IMR-90 (cell line): ENCODE measurements around the gene FAM13B. TPM values are rescaled to one million over a fixed set of nuclear protein-coding genes. Genes with fewer than 3 reads are reported as not detected.

Source experiments
- ATAC-seq: fragments of 200-7000 bp; cut with Tn5 transposase; 2 replicates; pipeline ENCODE4 v1.9.1; 2020; ENCODE audit warnings: low read depth, mild to moderate bottlenecking, moderate library complexity
- BruUV-seq: library from RNA; stranded (reverse); fragments of 400-500 nt; replicated peaks from 2 replicates; lab custom pipeline; 2021; lab: Mats Ljungman, UMichigan
- CTCF ChIA-PET: fragments of 300-600 bp; formaldehyde crosslinking; extraction: SDS; loops from one replicate; lab custom pipeline; 2021; ENCODE audit warnings: antibody characterized with exemption; lab: Yijun Ruan, JAX
- POLR2A ChIA-PET: fragments of 300-600 bp; sonication (Branson Sonifier 250); formaldehyde crosslinking; loops from one replicate; lab custom pipeline; 2022; ENCODE audit warnings: antibody characterized with exemption; ENCODE audit not compliant: unreplicated experiment; lab: Charles Lee
- DNase-seq: peaks from one replicate; pipeline ENCODE4 v3.0.0; 2013
- H2AFZ ChIP-seq: replicated peaks from 2 replicates; pipeline ENCODE3; 2013; ENCODE audit warnings: low read length, mild to moderate bottlenecking; ENCODE audit not compliant: poor library complexity
- H2AK5ac ChIP-seq: 2 replicates; pipeline ENCODE4 v1.6.1; 2013; ENCODE audit warnings: low read depth, low read length, inconsistent platforms
- H2AK9ac ChIP-seq: replicated peaks from 2 replicates; pipeline ENCODE3; 2013; ENCODE audit warnings: mild to moderate bottlenecking, low read depth, low read length, moderate library complexity; ENCODE audit not compliant: poor library complexity
- H2BK120ac ChIP-seq: 2 replicates; pipeline ENCODE4 v1.6.1; 2013; ENCODE audit warnings: low read depth, low read length, inconsistent platforms
- H2BK15ac ChIP-seq: 3 replicates; pipeline ENCODE4 v1.6.1; 2013; ENCODE audit warnings: low read depth, low read length, inconsistent platforms
- H2BK20ac ChIP-seq: 2 replicates; pipeline ENCODE4 v1.6.1; 2013; ENCODE audit warnings: low read depth, mild to moderate bottlenecking, inconsistent platforms, low read length, moderate library complexity
- H2BK5ac ChIP-seq: 2 replicates; pipeline ENCODE4 v1.6.1; 2013; ENCODE audit warnings: mild to moderate bottlenecking, low read depth, low read length, inconsistent platforms; ENCODE audit not compliant: poor library complexity, severe bottlenecking
- H3K14ac ChIP-seq: replicated peaks from 2 replicates; pipeline ENCODE4 v1.6.1; 2013; ENCODE audit warnings: low read depth, low read length, inconsistent platforms
- H3K18ac ChIP-seq: 2 replicates; pipeline ENCODE4 v1.6.1; 2013; ENCODE audit warnings: low read depth, low read length, control low read depth
- H3K23ac ChIP-seq: 2 replicates; pipeline ENCODE4 v1.6.1; 2013; ENCODE audit warnings: low read depth, low read length, inconsistent platforms
- H3K27ac ChIP-seq: 2 replicates; pipeline ENCODE4 v1.5.1; 2013; ENCODE audit warnings: mild to moderate bottlenecking, control low read depth, low read length; ENCODE audit not compliant: insufficient read depth
- H3K27me3 ChIP-seq: 2 replicates; pipeline ENCODE4 v1.6.1; 2013; ENCODE audit warnings: low read length; ENCODE audit not compliant: control insufficient read depth, insufficient read depth
- H3K36me3 ChIP-seq: 2 replicates; pipeline ENCODE4 v1.6.1; 2013; ENCODE audit warnings: low read length, mixed read lengths; ENCODE audit not compliant: control insufficient read depth, insufficient read depth
- H3K4ac ChIP-seq: 2 replicates; pipeline ENCODE4 v1.6.1; 2013; ENCODE audit warnings: low read depth, low read length, inconsistent platforms
- H3K4me1 ChIP-seq: 2 replicates; pipeline ENCODE4 v1.6.1; 2013; ENCODE audit warnings: low read length, mixed read lengths; ENCODE audit not compliant: control insufficient read depth, insufficient read depth
- H3K4me2 ChIP-seq: 2 replicates; pipeline ENCODE4 v1.6.1; 2013; ENCODE audit warnings: low read depth, mild to moderate bottlenecking, control low read depth, low read length, moderate library complexity
- H3K4me3 ChIP-seq: 2 replicates; pipeline ENCODE4 v1.5.1; 2013; ENCODE audit warnings: low read depth, mild to moderate bottlenecking, control low read depth, low read length, moderate library complexity; ENCODE audit not compliant: insufficient read depth
- H3K56ac ChIP-seq: 2 replicates; pipeline ENCODE4 v1.6.1; 2013; ENCODE audit warnings: low read length, inconsistent platforms; ENCODE audit not compliant: insufficient read depth; ENCODE audit errors: extremely low read depth
- H3K79me1 ChIP-seq, 2 experiments: 2 replicates each; pipeline ENCODE4 v1.6.1; 2013; ENCODE audit warnings: low read length in 2 of 2, inconsistent platforms in 1 of 2, low read depth in 1 of 2
- H3K9ac ChIP-seq: 2 replicates; pipeline ENCODE4 v1.6.1; 2013; ENCODE audit warnings: low read depth, low read length, control low read depth
- H3K9me1 ChIP-seq: 2 replicates; pipeline ENCODE4 v1.6.1; 2013; ENCODE audit warnings: low read length, inconsistent platforms; ENCODE audit not compliant: insufficient read depth
- H3K9me3 ChIP-seq: 2 replicates; pipeline ENCODE4 v1.6.1; 2013; ENCODE audit warnings: low read length; ENCODE audit not compliant: control insufficient read depth, insufficient read depth
- H4K20me1 ChIP-seq: 2 replicates; pipeline ENCODE4 v1.6.1; 2013; ENCODE audit warnings: low read length, inconsistent platforms; ENCODE audit not compliant: insufficient read depth
- H4K5ac ChIP-seq: 2 replicates; pipeline ENCODE4 v1.6.1; 2013; ENCODE audit warnings: mild to moderate bottlenecking, low read depth, low read length, control low read depth
- H4K8ac ChIP-seq, 2 experiments: 2 replicates each; pipeline ENCODE4 v1.6.1; 2013; ENCODE audit warnings: low read depth in 2 of 2, low read length in 2 of 2, control low read depth in 1 of 2, inconsistent platforms in 1 of 2
- H4K91ac ChIP-seq: 2 replicates; pipeline ENCODE4 v1.6.1; 2013; ENCODE audit warnings: low read depth, low read length, inconsistent platforms; ENCODE audit not compliant: insufficient read depth
- BHLHE40 ChIP-seq: fragments of 150-350 bp; IDR thresholded peaks from 2 replicates; pipeline ENCODE4 v1.6.1; 2016; ENCODE audit warnings: mild to moderate bottlenecking, low read depth, low read length
- CEBPB ChIP-seq: IDR thresholded peaks from 2 replicates; pipeline ENCODE4 v1.6.1; 2012; ENCODE audit warnings: low read depth, low read length, improper control_type of control experiment
- CTCF ChIP-seq: conservative IDR thresholded peaks from 2 replicates; pipeline ENCODE4 v1.5.1; 2012; ENCODE audit warnings: mild to moderate bottlenecking, low read depth, low read length, improper control_type of control experiment
- ELK1 ChIP-seq: fragments of 150-350 bp; IDR thresholded peaks from 2 replicates; pipeline ENCODE4 v1.6.1; 2016; ENCODE audit warnings: low read depth, mild to moderate bottlenecking, low read length, moderate library complexity, borderline replicate concordance
- FOS ChIP-seq: fragments of 150-350 bp; IDR thresholded peaks from 2 replicates; pipeline ENCODE4 v1.6.1; 2016; ENCODE audit warnings: low read depth, low read length
- MAFK ChIP-seq: IDR thresholded peaks from 2 replicates; pipeline ENCODE4 v1.6.1; 2012; ENCODE audit warnings: low read depth, low read length, improper control_type of control experiment
- MAZ ChIP-seq: IDR thresholded peaks from 2 replicates; pipeline ENCODE4 v1.6.1; 2012; ENCODE audit warnings: low read depth, mild to moderate bottlenecking, low read length, improper control_type of control experiment, moderate library complexity, borderline replicate concordance
- MXI1 ChIP-seq: IDR thresholded peaks from 2 replicates; pipeline ENCODE4 v1.6.1; 2012; ENCODE audit warnings: low read depth, mild to moderate bottlenecking, low read length, moderate library complexity, borderline replicate concordance
- NFE2L2 ChIP-seq: fragments of 150-350 bp; IDR thresholded peaks from 2 replicates; pipeline ENCODE4 v1.6.1; 2016; ENCODE audit warnings: low read depth, mild to moderate bottlenecking, low read length
- POLR2A ChIP-seq: IDR thresholded peaks from 2 replicates; pipeline ENCODE4 v1.6.1; 2012; ENCODE audit warnings: mild to moderate bottlenecking, low read depth, low read length
- RAD21 ChIP-seq: IDR thresholded peaks from 2 replicates; pipeline ENCODE4 v1.6.1; 2012; ENCODE audit warnings: low read length, improper control_type of control experiment
- RCOR1 ChIP-seq: IDR thresholded peaks from 2 replicates; pipeline ENCODE4 v1.6.1; 2012; ENCODE audit warnings: mild to moderate bottlenecking, low read length, improper control_type of control experiment; ENCODE audit not compliant: insufficient replicate concordance
- SMC3 ChIP-seq: fragments of 150-350 bp; IDR thresholded peaks from 2 replicates; pipeline ENCODE4 v1.6.1; 2016; ENCODE audit warnings: low read depth, mild to moderate bottlenecking, antibody characterized with exemption, low read length, moderate library complexity
- WGBS, 2 experiments: methylation state at CpG; one replicate each; pipeline versions ENCODE4 v1.1.5 to v1.1.7; 2013; ENCODE audit warnings: missing lambda C conversion rate in 2 of 2; ENCODE audit not compliant: insufficient read length in 1 of 2; ENCODE audit errors: extremely low coverage in 2 of 2; 5-methylcytosine and 5-hydroxymethylcytosine counted together
- dilution Hi-C: fragments of 300-500 bp; cut with HindIII; formaldehyde crosslinking; loops from one replicate; pipeline ENCODE4 v1.14.3; 2018; ENCODE audit warnings: low sequenced_read_pairs; ENCODE audit not compliant: unreplicated experiment
- in situ Hi-C: fragments of 300-500 bp; cut with MboI; formaldehyde crosslinking; loops from 3 replicates; pipeline ENCODE4 v1.14.3; 2019; ENCODE audit warnings: low sequenced_read_pairs, inconsistent platforms, mixed read lengths
- intact Hi-C: fragments of 100-400 bp; cut with micrococcal nuclease; formaldehyde crosslinking; loops from 2 replicates; pipeline ENCODE4 v1.10.0; 2022
- polyA plus RNA-seq, 3 experiments: library from polyadenylated mRNA; depleted of rRNA; stranded (reverse); fragments of >200 nt; gene quantifications; 2 replicates each; pipeline ENCODE4 v1.2.3, GENCODE V29; 2012; ENCODE audit warnings: low replicate concordance in 1 of 3
- total RNA-seq: library from RNA; depleted of rRNA; stranded (reverse); fragments of >200 nt; gene quantifications from 2 replicates; pipeline ENCODE4 v1.2.3, GENCODE V29; 2012
- TF ChIP-seq, protein P1 (sequence below): fragments of 150-350 bp; IDR thresholded peaks from 2 replicates; pipeline ENCODE4 v1.6.1; 2017; ENCODE audit warnings: mild to moderate bottlenecking, antibody characterized with exemption, low read length, low read depth

Gene FAM13B
- total and polyA plus RNA-seq, 2 of the 4 experiments (the other 2 are of a cell fraction), result 14.6 to 15.1 TPM

GRCh38 chr5:137888466-137888862, 144.4 kb downstream of the FAM13B start:
- no peak overlapping the region for H2BK20ac ChIP-seq
- no peak overlapping the region for H2BK5ac ChIP-seq
- no peak overlapping the region for H2BK15ac ChIP-seq
- ATAC-seq, result no peak
- H4K91ac ChIP-seq, result no peak overlapping the region
- no peaks in the 10 kb centered on the region for H4K20me1 ChIP-seq
- H3K9me3 ChIP-seq, result no peaks in the 10 kb centered on the region; the same call in 1 of the 2 replicates
- no peaks in the 10 kb centered on the region for H3K36me3 ChIP-seq
- H3K18ac ChIP-seq, result no peak overlapping the region
- no peak overlapping the region for H2BK120ac ChIP-seq
- H3K27ac ChIP-seq, result no peak overlapping the region
- no peak overlapping the region for H3K4ac ChIP-seq
- no peak overlapping the region for H3K9ac ChIP-seq
- ChIA-PET CTCF (interaction anchor here (1.0 to 1.1 kb wide), 2 partner anchors 9 to 13 kb away, joined by 3 to 4 read pairs; no protein-coding TSS in a partner anchor), POLR2A (no interaction called here)
- no peak overlapping the region for H2AK9ac ChIP-seq
- TF ChIP-seq MXI1, result no peak
- no peak for TF ChIP-seq NFE2L2
- TF ChIP-seq RAD21, result no peak
- no peak for TF ChIP-seq MAZ
- TF ChIP-seq ELK1, result no peak
- no peak for TF ChIP-seq SMC3
- no peak for TF ChIP-seq CTCF
- no peak for TF ChIP-seq CEBPB
- no peak for TF ChIP-seq BHLHE40
- TF ChIP-seq FOS, result no peak
- TF ChIP-seq, protein P1, sequence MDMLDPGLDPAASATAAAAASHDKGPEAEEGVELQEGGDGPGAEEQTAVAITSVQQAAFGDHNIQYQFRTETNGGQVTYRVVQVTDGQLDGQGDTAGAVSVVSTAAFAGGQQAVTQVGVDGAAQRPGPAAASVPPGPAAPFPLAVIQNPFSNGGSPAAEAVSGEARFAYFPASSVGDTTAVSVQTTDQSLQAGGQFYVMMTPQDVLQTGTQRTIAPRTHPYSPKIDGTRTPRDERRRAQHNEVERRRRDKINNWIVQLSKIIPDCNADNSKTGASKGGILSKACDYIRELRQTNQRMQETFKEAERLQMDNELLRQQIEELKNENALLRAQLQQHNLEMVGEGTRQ, result no peak
- no peak for TF ChIP-seq MAFK
- TF ChIP-seq RCOR1, result no peak
- no peak for TF ChIP-seq POLR2A
- no peak overlapping the region; the same call in 1 of the 2 replicates for H3K14ac ChIP-seq
- H3K4me1 ChIP-seq, result no peaks in the 10 kb centered on the region
- no peak overlapping the region for H3K56ac ChIP-seq
- H3K9me1 ChIP-seq, result no peaks in the 10 kb centered on the region
- dilution Hi-C loops (no loop called here), intact Hi-C loops (no loop called here), in situ Hi-C loops (no loop called here)
- 80% methylated on average over 3 of the region's 7 CpGs; no CpG with 5 or more reads in 1 of the 2 experiments for WGBS, 2 experiments
- H3K23ac ChIP-seq, result no peak overlapping the region
- no TSS peak for BruUV-seq
- no peak overlapping the region; the same call in 1 of the 2 replicates for H3K4me2 ChIP-seq
- H3K27me3 ChIP-seq, result no peaks in the 10 kb centered on the region; the same call in none of the 2 replicates
- H3K79me1 ChIP-seq, result no peaks in the 10 kb centered on the region
- H2AK5ac ChIP-seq, result no peak overlapping the region
- no peak overlapping the region; the same call in 1 of the 2 replicates for H4K5ac ChIP-seq
- H4K8ac ChIP-seq, result peak overlapping the region; percentile 80 to 86; a peak in 3 of 4 replicates
- peak overlapping the region; percentile 78 for H2AFZ ChIP-seq
- no peak overlapping the region for H3K4me3 ChIP-seq
- DNase-seq, result no peak
